ENCODE data around the gene VSIG10L2. TPM values are rescaled to one million over a fixed set of nuclear protein-coding genes. Genes with fewer than 3 reads are reported as not detected.

Gene VSIG10L2
- total and polyA plus RNA-seq, 7 donors, result 0.68 TPM; not detected in 6

DNA sequence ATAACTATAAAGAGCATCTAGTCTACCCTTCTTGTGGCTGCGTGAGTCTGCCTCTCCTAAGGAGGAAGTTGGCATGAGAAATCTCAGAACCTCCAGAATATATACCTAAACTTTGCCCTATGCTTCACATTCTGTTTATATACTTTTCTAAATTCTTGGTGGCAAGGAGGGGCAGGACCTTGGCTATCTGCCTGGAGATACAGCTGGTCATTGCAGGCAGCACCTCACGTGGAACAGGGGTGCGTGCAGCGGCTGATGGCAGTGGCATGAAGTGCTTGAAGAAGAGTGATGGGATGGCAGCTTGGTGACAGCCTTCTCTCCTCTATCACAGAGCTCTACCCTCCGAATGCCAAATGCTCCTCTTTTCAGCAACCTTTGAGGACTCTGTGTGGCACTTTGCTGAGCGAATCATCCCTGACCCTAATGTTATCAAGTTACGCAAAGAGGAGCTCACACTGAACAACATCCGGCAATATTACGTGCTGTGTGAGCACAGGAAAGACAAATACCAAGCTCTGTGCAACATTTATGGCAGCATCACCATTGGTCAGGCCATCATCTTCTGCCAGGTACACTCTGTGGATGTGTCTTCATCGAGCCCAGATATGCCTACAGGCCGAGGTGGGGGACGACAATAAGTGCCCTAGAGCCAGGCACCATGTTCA is 29.0 kb upstream of the VSIG10L2 start:
- intact Hi-C loops (cut with DNase I), result no loop called here
- TF ChIP-seq, protein P1, sequence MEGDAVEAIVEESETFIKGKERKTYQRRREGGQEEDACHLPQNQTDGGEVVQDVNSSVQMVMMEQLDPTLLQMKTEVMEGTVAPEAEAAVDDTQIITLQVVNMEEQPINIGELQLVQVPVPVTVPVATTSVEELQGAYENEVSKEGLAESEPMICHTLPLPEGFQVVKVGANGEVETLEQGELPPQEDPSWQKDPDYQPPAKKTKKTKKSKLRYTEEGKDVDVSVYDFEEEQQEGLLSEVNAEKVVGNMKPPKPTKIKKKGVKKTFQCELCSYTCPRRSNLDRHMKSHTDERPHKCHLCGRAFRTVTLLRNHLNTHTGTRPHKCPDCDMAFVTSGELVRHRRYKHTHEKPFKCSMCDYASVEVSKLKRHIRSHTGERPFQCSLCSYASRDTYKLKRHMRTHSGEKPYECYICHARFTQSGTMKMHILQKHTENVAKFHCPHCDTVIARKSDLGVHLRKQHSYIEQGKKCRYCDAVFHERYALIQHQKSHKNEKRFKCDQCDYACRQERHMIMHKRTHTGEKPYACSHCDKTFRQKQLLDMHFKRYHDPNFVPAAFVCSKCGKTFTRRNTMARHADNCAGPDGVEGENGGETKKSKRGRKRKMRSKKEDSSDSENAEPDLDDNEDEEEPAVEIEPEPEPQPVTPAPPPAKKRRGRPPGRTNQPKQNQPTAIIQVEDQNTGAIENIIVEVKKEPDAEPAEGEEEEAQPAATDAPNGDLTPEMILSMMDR (IDR thresholded peaks at IDR 0.05), result no peak
- TF ChIP-seq POLR2A (IDR thresholded peaks at IDR 0.05) (no peak), POLR2AphosphoS5 (IDR thresholded peaks at IDR 0.05) (no peak), EP300 (IDR thresholded peaks at IDR 0.05) (no peak)
- H3K27me3 ChIP-seq, result no peaks in the 10 kb centered on the region
- no peaks in the 10 kb centered on the region for H3K9me3 ChIP-seq
- no peaks in the 10 kb centered on the region for H3K36me3 ChIP-seq
- no peak overlapping the region for H3K4me3 ChIP-seq
- 20 to 71% methylated on average over 12 of the region's 12 CpGs for WGBS, 2 donors
- no peak for DNase-seq
- H3K27ac ChIP-seq, result no peak overlapping the region
- no peaks in the 10 kb centered on the region for H3K4me1 ChIP-seq

DNA sequence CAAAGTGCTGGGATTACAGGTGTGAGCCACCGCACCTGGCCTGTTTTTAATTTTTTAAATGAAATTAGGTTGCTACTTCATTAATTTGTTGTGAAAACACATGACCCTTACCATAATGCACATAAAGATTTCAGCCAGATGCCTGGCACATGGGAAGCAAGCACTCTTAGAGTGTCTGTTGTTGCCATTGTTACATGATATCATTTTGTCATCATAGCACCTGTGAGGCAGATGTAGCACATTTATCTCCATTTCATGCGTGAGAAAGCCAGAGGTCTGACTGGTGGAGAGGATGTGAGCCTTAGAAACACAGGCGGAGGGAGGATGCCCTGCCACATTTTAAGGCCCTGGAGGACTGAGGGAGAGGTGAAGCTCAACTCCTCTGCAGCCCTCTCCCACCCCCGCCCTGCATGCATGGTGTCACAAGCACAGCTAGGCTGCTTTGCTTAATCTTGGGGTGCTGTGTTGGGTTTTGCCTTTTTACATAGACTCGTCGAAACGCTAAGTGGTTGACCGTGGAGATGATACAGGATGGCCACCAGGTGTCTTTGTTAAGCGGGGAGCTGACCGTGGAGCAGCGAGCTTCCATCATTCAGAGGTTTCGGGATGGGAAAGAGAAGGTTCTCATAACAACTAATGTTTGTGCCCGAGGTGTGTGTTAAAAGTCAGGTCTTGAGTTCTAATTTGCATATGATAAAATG is 27.6 kb upstream of the VSIG10L2 start:
- Histone ChIP-seq H3K27me3 (no peaks in the 10 kb centered on the region), H3K4me1 (no peaks in the 10 kb centered on the region), H3K27ac (no peak overlapping the region), H3K4me3 (no peak overlapping the region), H3K36me3 (no peaks in the 10 kb centered on the region), H3K9me3 (no peaks in the 10 kb centered on the region)
- intact Hi-C loops (cut with DNase I), result no loop called here
- whole genome bisulfite sequencing, 2 donors, result 88 to 93% methylated on average over 13 of the region's 13 CpGs
- no peak for DNase-seq
- TF ChIP-seq, protein P1 (IDR thresholded peaks at IDR 0.05), result no peak
- TF ChIP-seq POLR2AphosphoS5 (IDR thresholded peaks at IDR 0.05), result no peak
- TF ChIP-seq POLR2A (IDR thresholded peaks at IDR 0.05), result no peak
- TF ChIP-seq EP300 (IDR thresholded peaks at IDR 0.05), result no peak

GRCh38 chr11:125921042-125921441 is 24.8 kb upstream of the VSIG10L2 start:
- Histone ChIP-seq H3K27me3 (no peaks in the 10 kb centered on the region), H3K9me3 (no peaks in the 10 kb centered on the region), H3K27ac (no peak overlapping the region), H3K4me3 (no peak overlapping the region), H3K4me1 (peaks cover 0 to 9% (median 4%) of the 10 kb centered on the region in 4 donors), H3K36me3 (no peaks in the 10 kb centered on the region)
- TF ChIP-seq EP300 (IDR thresholded peaks at IDR 0.05), result no peak
- TF ChIP-seq, protein P1 (IDR thresholded peaks at IDR 0.05), result no peak
- no peak for TF ChIP-seq POLR2A (IDR thresholded peaks at IDR 0.05)
- intact Hi-C loops (cut with DNase I), result loop anchor here (5.0 kb wide), 1 partner anchor 141 kb away; the partner anchor contains the start of gene CDON
- WGBS, 2 donors, result 31 to 72% methylated on average over 9 of the region's 9 CpGs
- DNase-seq, result no peak

- 86 to 91% methylated on average over 3 of the region's 3 CpGs for WGBS, 2 donors
- no peak for TF ChIP-seq POLR2A (IDR thresholded peaks at IDR 0.05)
- TF ChIP-seq EP300 (IDR thresholded peaks at IDR 0.05), result no peak
- TF ChIP-seq, protein P1 (IDR thresholded peaks at IDR 0.05), result no peak
- TF ChIP-seq POLR2AphosphoS5 (IDR thresholded peaks at IDR 0.05), result no peak
- no peak for DNase-seq
- no peaks in the 10 kb centered on the region for H3K36me3 ChIP-seq
- H3K4me1 ChIP-seq, result peaks cover 0 to 9% (median 4%) of the 10 kb centered on the region in 4 donors
- no peaks in the 10 kb centered on the region for H3K27me3 ChIP-seq
- H3K4me3 ChIP-seq, result no peak overlapping the region
- H3K9me3 ChIP-seq, result no peaks in the 10 kb centered on the region
- no peak overlapping the region for H3K27ac ChIP-seq
- intact Hi-C loops (cut with DNase I), result loop anchor here (5.0 kb wide), 1 partner anchor 140 kb away; the partner anchor contains the start of gene CDON
Measured at GRCh38 chr11:125922156-125922555, 23.7 kb upstream of the VSIG10L2 start.
